SK-N-SH (cell line): ENCODE results near the gene ITGA1. TPM values are rescaled to one million over a fixed set of nuclear protein-coding genes. Genes with fewer than 3 reads are reported as not detected.

ENCODE experiments used
- CTCF ChIA-PET: fragments of 300-600, 350-600 bp; formaldehyde crosslinking; extraction: SDS; loops from one replicate; lab custom pipeline; 2021; lab: Yijun Ruan, JAX
- POLR2A ChIA-PET: fragments of 350-600 bp; sonication (Branson Sonifier 250); formaldehyde crosslinking; extraction: SDS; loops from one replicate; lab custom pipeline; 2020; ENCODE audit warnings: antibody characterized with exemption, inconsistent platforms; lab: Yijun Ruan, JAX
- DNase-seq: peaks from one replicate; pipeline ENCODE4 v3.0.0; 2012
- H2AFZ ChIP-seq: fragments of 200-600 bp; sonication (generic); 2 replicates; pipeline ENCODE4 v1.8.1; 2016; ENCODE audit warnings: antibody characterized with exemption, mild to moderate bottlenecking, low read depth
- H3F3A ChIP-seq: fragments of 200-600 bp; sonication (generic); replicated peaks from 2 replicates; pipeline ENCODE3; 2016; ENCODE audit warnings: antibody characterized with exemption, mild to moderate bottlenecking; ENCODE audit not compliant: insufficient read depth
- H3K27ac ChIP-seq, 2 experiments: fragments of 200-500 bp in 1 of 2; fragments of 200-600 bp in 1 of 2; sonication (Bioruptor generic) in 1 of 2; sonication (generic), shearing (Covaris generic) in 1 of 2; 2 replicates each; pipeline versions ENCODE4 v1.5.1 to v1.6.1; 2014 to 2016; ENCODE audit warnings: low read depth in 2 of 2, inconsistent platforms in 1 of 2, low read length in 1 of 2, mild to moderate bottlenecking in 1 of 2, mixed read lengths in 1 of 2
- H3K27me3 ChIP-seq: fragments of 200-600 bp; sonication (generic), shearing (Covaris generic); 2 replicates; pipeline ENCODE4 v1.6.1; 2016; ENCODE audit warnings: mixed run types; ENCODE audit not compliant: insufficient read depth
- H3K36me3 ChIP-seq, 2 experiments: fragments of 200-500 bp in 1 of 2; fragments of 200-600 bp in 1 of 2; sonication (Bioruptor generic) in 1 of 2; sonication (generic) in 1 of 2; replicated peaks in 1 of 2; 2 replicates each; pipeline versions ENCODE3 to v1.5.1; 2014 to 2016; ENCODE audit warnings: low read length in 1 of 2, mild to moderate bottlenecking in 1 of 2; ENCODE audit not compliant: insufficient read depth in 2 of 2, control insufficient read depth in 1 of 2
- H3K4me1 ChIP-seq, 2 experiments: fragments of 200-500 bp in 1 of 2; fragments of 200-600 bp in 1 of 2; sonication (Bioruptor generic) in 1 of 2; sonication (generic), shearing (Covaris generic) in 1 of 2; 2 replicates each; pipeline versions ENCODE4 v1.5.1 to v1.6.1; 2014 to 2016; ENCODE audit warnings: low read depth in 1 of 2, low read length in 1 of 2, mixed run types in 1 of 2; ENCODE audit not compliant: insufficient read depth in 2 of 2, control insufficient read depth in 1 of 2
- H3K4me2 ChIP-seq: fragments of 200-600 bp; sonication (generic), shearing (Covaris generic); 2 replicates; pipeline ENCODE4 v1.6.1; 2017; ENCODE audit warnings: mixed run types
- H3K4me3 ChIP-seq, 2 experiments: fragments of 200-500 bp in 1 of 2; fragments of 200-600 bp in 1 of 2; sonication (Bioruptor generic) in 1 of 2; sonication (generic), shearing (Covaris generic) in 1 of 2; 2 replicates each; pipeline versions ENCODE4 v1.5.1 to v1.8.1; 2014 to 2016; ENCODE audit warnings: low read depth in 2 of 2, inconsistent platforms in 1 of 2, low read length in 1 of 2, mild to moderate bottlenecking in 1 of 2, mixed read lengths in 1 of 2, moderate library complexity in 1 of 2
- H3K79me2 ChIP-seq: fragments of 200-600 bp; sonication (generic); 2 replicates; pipeline ENCODE4 v1.8.1; 2017; ENCODE audit warnings: mild to moderate bottlenecking; ENCODE audit not compliant: insufficient read depth
- H3K9ac ChIP-seq: fragments of 200-600 bp; sonication (generic); 2 replicates; pipeline ENCODE4 v1.6.1; 2017; ENCODE audit warnings: mixed run types
- H3K9me2 ChIP-seq: fragments of 200-600 bp; sonication (generic); 2 replicates; pipeline ENCODE4 v1.6.1; 2017; ENCODE audit warnings: mixed run types
- H3K9me3 ChIP-seq: fragments of 200-600 bp; sonication (generic); 2 replicates; pipeline ENCODE4 v1.6.1; 2017; ENCODE audit warnings: mixed run types, mild to moderate bottlenecking, moderate library complexity
- H4K20me1 ChIP-seq: fragments of 200-600 bp; sonication (generic); 2 replicates; pipeline ENCODE4 v1.6.1; 2017; ENCODE audit warnings: mild to moderate bottlenecking, mixed run types; ENCODE audit not compliant: insufficient read depth
- CHD2 ChIP-seq: fragments of 150-350 bp; IDR thresholded peaks from 2 replicates; pipeline ENCODE4 v1.6.1; 2018; ENCODE audit warnings: low read length; ENCODE audit not compliant: partially characterized antibody
- ELF1 ChIP-seq: IDR thresholded peaks from 2 replicates; pipeline ENCODE4 v1.4.0; 2012
- FOSL2 ChIP-seq: IDR thresholded peaks from 2 replicates; pipeline ENCODE4 v1.4.0; 2012; ENCODE audit warnings: low read depth, mild to moderate bottlenecking, moderate library complexity, borderline replicate concordance
- FOXJ3 ChIP-seq: sonication (generic); formaldehyde crosslinking; IDR thresholded peaks from 2 replicates; pipeline ENCODE4 v1.5.1; 2020; ENCODE audit warnings: mild to moderate bottlenecking, missing genetic modification reagents
- FOXM1 ChIP-seq: IDR thresholded peaks from 2 replicates; pipeline ENCODE4 v1.4.0; 2012; ENCODE audit warnings: low read depth, mild to moderate bottlenecking
- GABPA ChIP-seq: IDR thresholded peaks from 2 replicates; pipeline ENCODE4 v1.4.0; 2012; ENCODE audit warnings: low read depth, mild to moderate bottlenecking
- GATA2 ChIP-seq: sonication (generic); formaldehyde crosslinking; IDR thresholded peaks from 2 replicates; pipeline ENCODE4 v1.5.0; 2020; ENCODE audit warnings: mild to moderate bottlenecking, missing genetic modification reagents
- JUND ChIP-seq: IDR thresholded peaks from 2 replicates; pipeline ENCODE4 v1.4.0; 2012
- MXI1 ChIP-seq: IDR thresholded peaks from 2 replicates; pipeline ENCODE4 v1.6.1; 2012; ENCODE audit warnings: mild to moderate bottlenecking, low read depth, low read length, improper control_type of control experiment
- NFIC ChIP-seq: IDR thresholded peaks from 2 replicates; pipeline ENCODE4 v1.4.0; 2012; ENCODE audit warnings: borderline replicate concordance
- POLR2AphosphoS5 ChIP-seq: IDR thresholded peaks from 2 replicates; pipeline ENCODE4 v1.6.1; 2012; ENCODE audit warnings: low read depth, low read length
- RFX5 ChIP-seq: IDR thresholded peaks from 2 replicates; pipeline ENCODE4 v1.6.1; 2012; ENCODE audit warnings: mild to moderate bottlenecking, improper control_type of control experiment, low read length
- SMC3 ChIP-seq: IDR thresholded peaks from 2 replicates; pipeline ENCODE4 v1.6.1; 2012; ENCODE audit warnings: low read depth, low read length, improper control_type of control experiment
- TAF1 ChIP-seq: IDR thresholded peaks from 2 replicates; pipeline ENCODE4 v1.6.1; 2012; ENCODE audit warnings: low read depth, mild to moderate bottlenecking, low read length, moderate library complexity, borderline replicate concordance
- TCF12 ChIP-seq: IDR thresholded peaks from 2 replicates; pipeline ENCODE4 v1.4.0; 2012
- TEAD4 ChIP-seq: IDR thresholded peaks from 2 replicates; pipeline ENCODE4 v1.4.0; 2012; ENCODE audit warnings: mild to moderate bottlenecking, borderline replicate concordance; ENCODE audit not compliant: insufficient read depth
- YY1 ChIP-seq: IDR thresholded peaks from 2 replicates; pipeline ENCODE4 v1.4.0; 2012; ENCODE audit warnings: low read depth, mild to moderate bottlenecking
- WGBS: methylation state at CpG from one replicate; pipeline ENCODE4 v1.1.6; 2017; ENCODE audit warnings: low lambda C conversion rate; 5-methylcytosine and 5-hydroxymethylcytosine counted together
- polyA plus RNA-seq, 3 experiments: library from polyadenylated mRNA; depleted of rRNA; stranded (reverse); fragments of >200 nt; gene quantifications; 2 replicates each; pipeline ENCODE4 v1.2.3, GENCODE V29; 2012
- TF ChIP-seq, protein P1 (sequence below): fragments of 150-350 bp; IDR thresholded peaks from 2 replicates; pipeline ENCODE4 v1.6.1; 2016; ENCODE audit warnings: mild to moderate bottlenecking, low read depth, low read length
- TF ChIP-seq, protein P2 (sequence below): IDR thresholded peaks from 2 replicates; pipeline ENCODE4 v1.6.1; 2012; ENCODE audit warnings: mild to moderate bottlenecking, low read depth, low read length, moderate library complexity
- TF ChIP-seq, protein P3 (sequence below): IDR thresholded peaks from 2 replicates; pipeline ENCODE4 v1.4.0; 2012; ENCODE audit warnings: low read depth

The ITGA1 gene
- polyA plus RNA-seq, 1 of the 3 experiments (the other 2 are of a cell fraction), result 7.7 TPM

DNA sequence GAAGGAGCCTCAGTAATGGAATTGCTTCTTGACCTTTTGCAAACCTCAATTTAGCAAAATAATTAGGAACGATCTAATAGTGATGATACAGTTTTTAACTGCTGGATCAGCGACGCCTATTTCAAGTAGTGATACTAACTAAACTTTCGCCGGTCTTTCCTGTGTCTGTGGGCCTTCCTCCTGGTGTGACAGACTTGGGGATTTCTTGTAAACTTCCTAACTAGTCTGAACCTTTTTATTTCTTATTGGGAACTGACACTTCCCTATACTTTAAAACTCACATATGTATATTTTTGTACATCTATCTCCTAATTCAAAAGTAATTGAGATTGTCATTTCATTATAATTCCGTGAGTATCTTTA, 15.2 kb downstream of the ITGA1 start:
- Histone ChIP-seq H3K9me2 (no peaks in the 10 kb centered on the region), H4K20me1 (peaks cover 22% of the 10 kb centered on the region), H3K4me1 (peaks cover 16 to 41% of the 10 kb centered on the region in 2 experiments), H3K36me3 (peaks cover 44 to 46% of the 10 kb centered on the region in 2 experiments), H3K27ac (peak overlapping the region in 1 of 2 experiments; percentile 93; a peak in 1 of 4 replicates), H3K9me3 (no peaks in the 10 kb centered on the region), H3K9ac (peak overlapping the region; percentile 86; the same call in 1 of the 2 replicates), H3K27me3 (no peaks in the 10 kb centered on the region), H3K4me3 (peak overlapping the region; percentile 75 to 85; a peak in 2 of 4 replicates), H3K79me2 (peaks cover 75% of the 10 kb centered on the region), H3K4me2 (peak overlapping the region; percentile 89), H2AFZ (no peak overlapping the region), H3F3A (peaks cover 35% of the 10 kb centered on the region)
- no peak for DNase-seq
- ChIA-PET CTCF (interaction anchor here (1.5 kb wide), 1 partner anchor 14 kb away, joined by 3 read pairs; no protein-coding TSS in a partner anchor), POLR2A (no interaction called here)
- TF ChIP-seq, protein P1, sequence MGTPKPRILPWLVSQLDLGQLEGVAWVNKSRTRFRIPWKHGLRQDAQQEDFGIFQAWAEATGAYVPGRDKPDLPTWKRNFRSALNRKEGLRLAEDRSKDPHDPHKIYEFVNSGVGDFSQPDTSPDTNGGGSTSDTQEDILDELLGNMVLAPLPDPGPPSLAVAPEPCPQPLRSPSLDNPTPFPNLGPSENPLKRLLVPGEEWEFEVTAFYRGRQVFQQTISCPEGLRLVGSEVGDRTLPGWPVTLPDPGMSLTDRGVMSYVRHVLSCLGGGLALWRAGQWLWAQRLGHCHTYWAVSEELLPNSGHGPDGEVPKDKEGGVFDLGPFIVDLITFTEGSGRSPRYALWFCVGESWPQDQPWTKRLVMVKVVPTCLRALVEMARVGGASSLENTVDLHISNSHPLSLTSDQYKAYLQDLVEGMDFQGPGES, result no peak
- no peak for TF ChIP-seq SMC3
- no peak for TF ChIP-seq RFX5
- no peak for TF ChIP-seq GABPA
- no peak for TF ChIP-seq JUND
- no peak for TF ChIP-seq TEAD4
- TF ChIP-seq TAF1, result no peak
- TF ChIP-seq, protein P2, sequence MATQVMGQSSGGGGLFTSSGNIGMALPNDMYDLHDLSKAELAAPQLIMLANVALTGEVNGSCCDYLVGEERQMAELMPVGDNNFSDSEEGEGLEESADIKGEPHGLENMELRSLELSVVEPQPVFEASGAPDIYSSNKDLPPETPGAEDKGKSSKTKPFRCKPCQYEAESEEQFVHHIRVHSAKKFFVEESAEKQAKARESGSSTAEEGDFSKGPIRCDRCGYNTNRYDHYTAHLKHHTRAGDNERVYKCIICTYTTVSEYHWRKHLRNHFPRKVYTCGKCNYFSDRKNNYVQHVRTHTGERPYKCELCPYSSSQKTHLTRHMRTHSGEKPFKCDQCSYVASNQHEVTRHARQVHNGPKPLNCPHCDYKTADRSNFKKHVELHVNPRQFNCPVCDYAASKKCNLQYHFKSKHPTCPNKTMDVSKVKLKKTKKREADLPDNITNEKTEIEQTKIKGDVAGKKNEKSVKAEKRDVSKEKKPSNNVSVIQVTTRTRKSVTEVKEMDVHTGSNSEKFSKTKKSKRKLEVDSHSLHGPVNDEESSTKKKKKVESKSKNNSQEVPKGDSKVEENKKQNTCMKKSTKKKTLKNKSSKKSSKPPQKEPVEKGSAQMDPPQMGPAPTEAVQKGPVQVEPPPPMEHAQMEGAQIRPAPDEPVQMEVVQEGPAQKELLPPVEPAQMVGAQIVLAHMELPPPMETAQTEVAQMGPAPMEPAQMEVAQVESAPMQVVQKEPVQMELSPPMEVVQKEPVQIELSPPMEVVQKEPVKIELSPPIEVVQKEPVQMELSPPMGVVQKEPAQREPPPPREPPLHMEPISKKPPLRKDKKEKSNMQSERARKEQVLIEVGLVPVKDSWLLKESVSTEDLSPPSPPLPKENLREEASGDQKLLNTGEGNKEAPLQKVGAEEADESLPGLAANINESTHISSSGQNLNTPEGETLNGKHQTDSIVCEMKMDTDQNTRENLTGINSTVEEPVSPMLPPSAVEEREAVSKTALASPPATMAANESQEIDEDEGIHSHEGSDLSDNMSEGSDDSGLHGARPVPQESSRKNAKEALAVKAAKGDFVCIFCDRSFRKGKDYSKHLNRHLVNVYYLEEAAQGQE, result no peak
- TF ChIP-seq FOXM1, result no peak
- TF ChIP-seq CHD2, result no peak
- no peak for TF ChIP-seq MXI1
- no peak for TF ChIP-seq NFIC
- TF ChIP-seq, protein P3, sequence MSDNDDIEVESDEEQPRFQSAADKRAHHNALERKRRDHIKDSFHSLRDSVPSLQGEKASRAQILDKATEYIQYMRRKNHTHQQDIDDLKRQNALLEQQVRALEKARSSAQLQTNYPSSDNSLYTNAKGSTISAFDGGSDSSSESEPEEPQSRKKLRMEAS, result no peak
- no peak for TF ChIP-seq TCF12
- no peak for TF ChIP-seq YY1
- no peak for TF ChIP-seq GATA2 (CRISPR knock-in tag)
- no peak for TF ChIP-seq POLR2AphosphoS5
- no peak for TF ChIP-seq FOXJ3 (CRISPR knock-in tag)
- TF ChIP-seq ELF1, result no peak
- TF ChIP-seq FOSL2, result no peak
- WGBS, result 88% methylated on average over 6 of the region's 6 CpGs
